CD4-positive, alpha-beta T cell treated with Interleukin-1 beta for 1 hour (primary cell): ENCODE measurements around the gene GLIS2.
"Not testable (repeated sequence)": the region's sequence is repeated elsewhere in the genome, so short reads cannot be mapped to it uniquely, and the experiment has no call there.

ENCODE experiments used
- DNase-seq, 2 donors: peaks; one replicate each; pipeline ENCODE4 v3.0.0-alpha.2; 2020 to 2022

The GLIS2 gene

DNA sequence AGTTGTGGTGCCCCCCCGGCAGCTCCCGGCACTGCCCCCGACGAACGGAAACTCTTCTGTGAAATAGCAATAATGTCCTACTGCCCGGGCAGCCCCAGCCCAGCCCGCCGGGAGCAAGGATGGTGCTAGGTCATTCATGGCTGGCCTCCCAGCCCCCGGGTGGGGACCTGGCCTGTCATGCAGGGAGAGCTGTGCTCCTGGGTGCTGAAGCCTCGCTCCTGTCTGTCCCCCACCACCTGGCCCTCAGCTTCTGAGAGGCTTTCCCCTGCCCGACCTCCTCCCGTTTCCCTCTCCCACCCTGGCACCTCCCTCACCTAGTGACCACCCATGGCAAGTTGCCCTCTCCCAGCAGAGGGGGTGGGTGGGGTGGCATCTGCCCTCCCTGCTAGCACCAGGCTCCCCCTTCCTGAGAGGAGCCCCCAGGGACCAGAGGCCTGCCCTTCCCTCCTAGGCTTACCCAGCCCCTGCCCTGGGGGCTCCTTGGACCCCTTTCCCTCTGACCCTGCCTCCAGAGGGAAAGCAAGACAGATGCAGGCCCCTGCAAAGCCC lies 21.7 kb downstream of the GLIS2 start:
- no peak for DNase-seq

DNA sequence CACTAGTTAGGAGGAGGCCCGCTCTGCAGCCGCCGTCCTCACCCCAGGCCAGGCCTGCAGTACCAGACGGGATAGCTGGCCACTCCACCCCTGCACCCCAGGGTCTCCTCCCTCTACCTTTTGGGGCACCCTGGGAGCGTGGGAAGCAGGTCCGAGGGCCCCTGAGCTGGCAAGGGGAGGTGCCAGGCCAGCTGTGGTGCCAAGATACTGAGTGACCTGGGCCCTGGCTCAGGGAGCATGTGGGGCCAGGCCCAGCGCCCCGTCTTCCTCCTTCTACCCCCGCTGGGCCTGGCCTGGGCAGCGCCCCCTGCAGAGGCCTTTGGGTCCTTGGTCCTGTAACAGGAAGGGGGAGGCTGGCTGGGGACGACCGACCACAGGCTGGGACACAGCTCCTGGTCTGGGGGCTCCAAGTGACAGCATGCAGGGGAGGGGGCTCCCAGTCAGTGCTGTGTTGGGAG lies 22.3 kb downstream of the GLIS2 start:
- DNase-seq, result no peak

DNA sequence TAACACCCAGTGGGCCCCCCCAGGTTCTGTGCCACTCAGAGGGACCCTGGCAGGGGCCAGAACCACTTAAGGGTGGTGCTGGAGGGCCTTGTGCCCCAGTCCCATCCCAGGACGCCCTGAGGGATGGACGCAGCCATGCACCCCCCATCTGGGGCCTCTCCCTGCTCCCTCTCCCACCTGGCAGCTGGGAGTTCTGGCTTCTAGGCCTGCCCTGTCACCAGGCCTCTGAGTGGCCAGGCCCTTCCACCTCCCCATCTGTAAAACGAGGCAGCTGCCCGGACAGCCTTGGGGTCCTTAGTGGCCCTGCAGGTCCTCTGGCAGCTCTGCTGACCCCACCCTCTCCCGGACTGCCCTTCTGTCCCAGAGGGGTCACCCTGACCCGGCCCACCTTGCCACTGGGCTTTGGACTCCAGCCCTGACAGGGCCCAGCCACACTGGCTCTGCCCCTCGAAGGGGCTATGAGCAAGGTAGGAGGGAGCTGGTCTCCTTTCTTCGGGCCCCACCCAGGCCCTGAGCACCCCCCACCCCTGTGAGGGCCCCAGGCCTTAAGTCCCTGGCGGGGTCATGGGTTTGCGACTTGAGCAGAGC lies 22.9 kb downstream of the GLIS2 start:
- DNase-seq, result no peak

DNA sequence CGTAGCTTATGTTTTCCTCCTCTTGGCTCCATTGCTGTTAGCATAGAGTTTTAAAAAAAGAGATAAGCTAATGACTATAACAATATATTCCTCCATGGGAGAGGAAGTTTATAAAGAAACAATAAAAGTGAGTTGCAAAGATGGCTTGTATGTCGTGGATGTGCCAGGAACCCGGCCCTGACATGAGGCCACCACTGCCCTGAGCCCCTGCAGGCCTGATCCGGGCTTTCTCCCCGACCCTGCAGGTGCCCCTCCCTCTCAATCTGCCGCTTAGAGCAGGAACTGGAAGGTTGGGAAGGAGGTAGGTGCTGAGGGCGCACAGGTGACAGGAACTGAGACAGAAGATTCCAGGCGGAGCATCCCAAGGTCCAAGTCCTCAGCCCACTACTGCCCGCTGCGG lies 23.6 kb downstream of the GLIS2 start:
- DNase-seq, result no peak

DNA sequence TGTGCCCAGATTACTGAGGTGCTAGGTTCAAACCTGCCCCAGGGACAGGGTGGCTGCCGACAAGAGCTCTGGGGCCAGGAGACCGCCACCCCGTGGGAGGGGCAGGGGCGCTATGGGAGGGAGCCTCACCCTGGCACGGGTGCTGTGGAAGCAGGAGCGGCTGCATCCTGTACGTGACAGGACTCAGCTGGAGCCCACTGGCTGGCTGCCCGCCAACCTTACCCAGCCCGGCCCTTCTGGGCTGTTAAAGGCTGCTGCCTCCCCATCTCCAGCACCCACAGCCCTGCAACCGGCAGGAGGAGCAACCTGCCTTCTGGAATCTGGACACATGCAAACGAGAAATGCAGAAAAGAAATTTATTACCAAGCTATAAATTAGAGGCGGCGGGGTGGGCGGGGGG lies 24.0 kb downstream of the GLIS2 start:
- DNase-seq, result no peak

DNA sequence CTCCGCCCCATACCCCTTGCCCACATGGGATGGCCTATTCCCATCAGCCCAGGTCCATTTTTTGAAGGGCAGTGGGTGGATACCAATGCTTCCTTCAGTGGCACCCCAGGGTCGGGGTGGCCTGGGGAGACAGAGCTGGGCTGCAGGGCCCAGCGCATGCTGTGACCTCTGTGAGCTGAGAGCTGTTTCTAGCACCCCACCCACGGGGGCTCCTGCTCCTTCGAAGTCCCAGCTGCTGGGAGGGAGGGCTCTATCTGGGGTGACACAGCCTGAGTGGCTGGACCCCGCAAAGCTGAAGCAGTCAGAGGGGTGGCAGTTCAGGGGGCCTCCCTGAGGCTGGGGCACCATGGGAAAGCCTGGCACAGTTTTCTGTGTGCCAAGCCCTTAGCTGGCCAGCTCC lies 24.6 kb downstream of the GLIS2 start:
- no peak for DNase-seq

DNA sequence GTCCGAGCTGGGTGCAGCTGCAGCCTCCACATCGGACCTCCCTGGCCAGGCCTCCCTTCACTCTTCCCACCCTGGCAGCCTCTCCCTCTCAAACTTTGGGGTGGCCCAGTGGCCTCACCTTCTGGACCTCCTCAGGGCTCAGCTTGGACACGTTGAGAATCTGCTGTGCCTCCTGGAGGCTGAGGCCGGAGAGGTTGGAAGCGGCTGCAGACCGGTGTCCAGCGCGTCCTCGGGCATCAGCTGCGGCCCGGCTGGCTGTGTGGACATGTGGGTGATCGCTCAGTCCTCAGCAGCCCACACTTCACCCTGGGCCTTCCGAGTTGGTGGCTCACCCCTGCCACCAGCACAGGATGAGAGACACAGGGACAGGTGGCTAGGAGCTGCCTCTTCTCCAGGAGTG lies 25.4 kb downstream of the GLIS2 start:
- DNase-seq, result no peak

DNA sequence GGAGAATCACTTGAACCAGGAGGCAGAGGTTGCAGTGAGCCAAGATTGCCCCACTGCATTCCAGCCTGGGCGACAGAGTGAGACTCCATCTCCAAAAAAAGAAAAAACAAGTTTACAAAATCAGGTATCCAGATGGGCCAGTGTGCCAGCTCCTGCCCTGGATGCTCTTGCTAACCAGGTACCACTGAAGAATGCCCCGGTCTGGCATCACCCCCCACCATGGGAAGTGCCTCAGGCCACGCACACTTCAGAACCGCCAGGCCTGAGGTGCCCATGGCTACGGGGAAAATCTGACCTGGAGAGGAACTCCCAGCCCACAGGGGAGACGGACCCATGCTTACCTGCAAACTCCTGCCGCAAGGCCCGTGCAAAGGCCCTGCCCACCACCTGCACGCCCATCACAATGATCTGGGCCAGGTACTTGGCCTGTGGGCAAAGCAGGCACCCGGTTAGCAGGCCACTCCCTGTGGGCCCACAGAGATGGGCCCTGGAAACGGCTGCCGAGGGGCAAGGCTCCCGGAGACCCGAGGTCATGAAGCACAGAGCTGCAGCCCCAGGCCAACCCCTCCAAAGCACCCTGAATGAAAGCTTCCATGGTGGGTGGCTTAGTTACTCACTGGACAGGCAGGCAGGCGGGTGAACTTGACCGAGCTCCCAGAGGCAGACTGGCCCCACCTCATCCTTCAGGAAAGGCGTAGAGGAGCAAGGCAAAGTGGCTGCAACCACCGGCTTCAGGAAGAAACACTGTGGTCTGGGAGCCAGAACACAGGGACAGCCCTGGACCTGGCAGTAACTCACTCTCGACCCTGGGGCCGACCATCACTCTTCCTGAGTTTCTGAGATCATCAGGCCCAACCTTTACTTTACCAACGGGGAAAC lies 27.2 kb downstream of the GLIS2 start:
- DNase-seq, result no peak

DNA sequence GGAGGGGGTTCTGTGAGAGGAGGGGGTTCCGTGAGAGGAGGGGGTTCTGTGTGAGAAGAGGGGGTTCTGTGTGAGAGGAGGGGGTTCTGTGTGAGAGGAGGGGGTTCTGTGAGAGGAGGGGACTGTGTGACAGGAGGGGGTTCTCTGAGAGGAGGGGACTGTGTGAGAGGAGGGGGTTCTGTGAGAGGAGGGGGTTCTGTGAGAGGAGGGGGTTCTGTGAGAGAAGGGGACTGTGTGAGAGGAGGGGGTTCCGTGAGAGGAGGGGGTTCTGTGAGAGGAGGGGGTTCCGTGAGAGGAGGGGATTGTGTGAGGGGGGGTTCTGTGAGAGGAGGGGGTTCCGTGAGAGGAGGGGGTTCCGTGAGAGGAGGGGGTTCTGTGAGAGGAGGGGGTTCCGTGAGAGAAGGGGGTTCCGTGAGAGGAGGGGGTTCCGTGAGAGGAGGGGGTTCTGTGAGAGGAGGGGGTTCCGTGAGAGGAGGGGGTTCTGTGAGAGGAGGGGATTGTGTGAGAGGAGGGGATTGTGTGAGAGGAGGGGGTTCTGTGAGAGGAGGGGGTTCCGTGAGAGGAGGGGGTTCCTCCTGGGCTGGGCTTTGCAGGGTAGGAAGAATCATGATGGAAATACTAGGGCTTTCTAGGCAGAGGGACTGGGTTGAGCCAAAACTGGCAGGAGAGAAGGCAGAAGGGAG lies 28.6 kb downstream of the GLIS2 start:
- not testable (repeated sequence) for DNase-seq

DNA sequence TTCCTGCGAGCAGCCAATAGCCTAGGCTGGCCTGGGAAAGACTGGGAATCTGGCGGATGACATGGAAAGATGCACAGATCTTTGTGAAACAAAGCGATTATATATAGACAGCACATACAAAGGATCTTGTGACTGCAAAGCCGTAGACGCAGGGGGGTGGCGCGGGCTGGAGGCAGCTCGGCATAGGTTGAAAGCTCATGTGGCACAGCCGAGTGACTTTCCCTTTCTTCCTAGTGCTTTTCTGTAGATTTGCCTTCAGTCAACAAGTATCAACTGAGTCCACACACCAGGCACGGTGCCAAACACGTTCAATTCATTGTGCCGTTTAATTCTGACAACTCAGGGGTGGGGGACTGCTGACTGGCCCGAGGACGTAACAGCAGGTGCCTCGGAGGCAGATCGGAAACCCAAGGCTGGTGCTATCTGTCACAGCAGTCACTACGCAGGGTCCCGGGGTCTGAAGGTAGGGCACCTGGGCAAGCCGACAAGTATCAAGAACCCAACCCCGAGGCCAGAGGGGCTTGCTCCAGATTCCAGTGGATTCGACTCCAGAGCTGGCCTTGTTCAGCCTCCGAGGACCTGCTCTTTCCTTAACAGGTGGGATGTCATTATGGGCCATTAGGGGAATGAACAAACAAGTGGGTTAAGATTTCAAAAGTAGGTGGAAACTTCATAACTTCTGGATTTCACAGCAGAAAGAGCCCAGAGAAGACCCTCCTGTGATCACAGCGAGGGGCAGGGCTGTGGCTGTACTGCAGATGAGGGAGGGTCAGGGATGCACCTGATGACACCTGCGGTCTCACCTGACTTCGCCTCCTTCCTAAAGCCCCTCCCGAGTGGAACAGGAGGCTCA lies 29.3 kb downstream of the GLIS2 start:
- DNase-seq, result no peak

DNA sequence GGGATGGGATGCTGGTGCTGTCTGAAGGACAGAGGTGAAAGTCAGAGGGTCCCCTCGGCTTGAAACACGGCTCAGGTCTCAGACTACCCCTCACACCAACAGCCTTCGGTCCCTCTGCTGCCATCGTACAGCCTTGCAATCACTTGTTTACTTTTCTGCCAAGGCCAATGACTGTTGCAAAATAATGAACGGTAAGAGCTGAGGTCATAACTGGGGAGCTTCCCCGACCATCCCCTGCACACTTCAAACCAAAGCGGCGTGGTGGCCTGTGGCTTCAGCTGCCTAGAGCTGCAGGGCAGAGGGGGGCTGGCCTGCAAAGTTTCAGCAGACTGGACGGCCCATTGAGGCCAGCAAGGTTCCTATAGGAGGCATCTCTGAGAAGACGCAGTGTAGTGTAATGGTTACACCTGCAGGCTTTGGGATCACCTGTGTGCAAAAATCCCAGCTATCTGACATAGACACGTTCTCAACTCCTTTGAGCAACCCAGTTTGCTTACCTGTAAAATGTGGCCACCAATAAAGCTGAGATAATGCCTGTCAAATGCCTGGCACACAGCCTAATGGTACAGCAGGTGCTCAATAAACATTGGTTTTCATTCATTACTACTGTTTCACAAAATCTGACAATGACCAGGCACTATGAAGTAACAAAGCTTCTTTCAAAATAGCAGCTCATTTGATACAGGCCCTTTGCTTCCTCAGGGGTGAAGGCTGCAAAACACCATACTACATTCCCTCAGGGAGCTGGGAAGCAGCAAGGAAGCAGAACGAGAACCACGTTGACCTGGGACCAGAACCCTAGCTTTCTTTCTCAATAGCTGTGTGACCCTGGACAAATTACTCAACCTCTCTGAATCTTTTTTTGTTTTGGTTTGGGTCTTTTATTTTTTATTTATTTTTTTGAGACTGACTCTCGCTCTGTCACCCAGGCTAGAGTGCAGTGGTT lies 30.2 kb downstream of the GLIS2 start:
- no peak for DNase-seq

DNA sequence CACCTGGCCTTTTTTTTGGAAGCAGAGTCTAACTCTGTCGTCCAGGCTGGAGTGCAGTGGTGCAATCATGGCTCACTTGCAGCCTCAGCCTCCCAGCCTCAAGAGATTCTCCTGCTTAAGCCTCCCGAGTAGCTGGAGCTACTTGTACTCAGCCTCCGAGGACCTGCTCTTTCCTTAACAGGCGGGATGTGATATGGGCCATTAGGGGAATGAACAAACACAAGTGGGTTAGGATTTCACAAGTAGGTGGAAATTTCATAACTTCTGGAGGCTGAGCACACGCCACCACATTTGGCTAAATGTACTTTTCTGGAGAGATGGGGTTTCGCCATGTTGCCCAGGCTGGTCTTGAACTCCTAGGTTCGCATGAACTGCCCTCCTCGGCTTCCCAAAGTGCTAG lies 31.1 kb downstream of the GLIS2 start:
- DNase-seq, result no peak

DNA sequence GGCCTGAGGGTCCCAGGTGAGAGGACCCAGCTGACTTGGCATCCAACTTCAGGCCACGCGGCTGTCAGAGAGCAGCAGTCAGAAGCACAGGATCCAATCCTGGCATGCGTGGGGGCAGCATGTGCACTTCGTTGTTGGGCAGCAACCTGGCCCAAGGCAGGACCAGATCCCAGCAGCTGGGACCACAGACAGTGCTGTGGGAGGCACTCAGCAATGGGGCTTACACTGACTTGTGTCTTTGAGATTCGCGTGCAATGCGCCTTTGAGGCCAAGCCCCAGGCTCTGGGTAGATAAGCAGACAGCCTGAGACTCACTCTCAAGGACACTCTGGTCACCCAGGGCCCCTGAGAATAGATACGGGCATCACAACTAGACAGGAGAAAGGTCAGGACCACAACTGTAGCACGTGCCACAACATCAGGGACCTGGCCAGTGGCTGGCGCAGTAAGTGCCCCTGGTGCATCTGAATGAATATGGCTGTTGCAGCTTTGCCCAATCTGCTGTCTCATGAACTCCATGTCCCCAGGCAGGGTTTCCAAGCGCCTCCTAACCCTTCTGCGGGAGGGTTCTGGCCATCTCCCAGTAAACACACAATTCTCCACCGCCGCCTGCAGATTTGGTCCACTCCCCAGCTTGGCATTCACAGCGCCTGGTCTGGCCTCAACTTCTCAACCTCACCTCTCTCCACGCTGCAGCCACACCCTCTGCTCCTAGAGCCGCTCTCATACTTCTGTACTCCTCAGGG lies 32.1 kb downstream of the GLIS2 start:
- no peak for DNase-seq

DNA sequence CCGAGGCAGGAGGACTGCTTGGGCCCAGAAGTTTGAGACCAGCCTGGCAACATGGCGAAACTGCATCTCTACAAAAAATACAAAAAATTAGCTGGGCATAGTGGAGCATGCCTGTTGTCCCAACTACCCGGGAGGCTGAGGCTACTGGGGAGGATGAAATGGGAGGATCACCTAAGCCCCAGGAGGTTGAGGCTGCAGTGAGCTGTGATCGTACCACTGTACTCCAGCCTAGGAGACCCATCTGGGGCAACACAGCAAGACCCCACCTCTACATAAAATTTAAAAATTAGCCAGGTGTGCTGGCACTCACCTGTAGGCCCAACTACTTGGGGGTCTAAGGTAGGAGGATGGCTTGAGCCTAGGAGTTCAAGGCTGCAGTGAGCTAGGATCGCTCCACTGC lies 33.5 kb downstream of the GLIS2 start:
- no peak for DNase-seq

DNA sequence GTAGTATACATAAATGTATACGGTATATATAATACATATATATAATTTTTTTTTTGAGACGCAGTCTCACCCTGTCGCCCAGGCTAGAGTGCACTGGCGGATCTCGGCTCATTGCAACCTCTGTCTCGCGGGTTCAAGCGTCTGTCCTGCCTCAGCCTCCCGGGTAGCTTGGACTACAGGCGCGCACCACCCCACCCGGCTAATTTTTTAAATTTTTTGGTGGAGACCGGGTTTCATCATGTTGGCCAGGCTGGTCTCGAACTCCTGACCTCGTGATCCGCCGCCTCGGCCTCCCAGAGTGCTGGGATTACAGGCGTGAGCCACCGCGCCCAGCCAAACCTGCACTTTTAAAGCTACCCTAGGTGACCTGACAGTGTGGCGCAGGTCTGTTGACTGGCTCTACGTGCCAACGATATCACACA lies 34.5 kb downstream of the GLIS2 start:
- DNase-seq, result no peak

DNA sequence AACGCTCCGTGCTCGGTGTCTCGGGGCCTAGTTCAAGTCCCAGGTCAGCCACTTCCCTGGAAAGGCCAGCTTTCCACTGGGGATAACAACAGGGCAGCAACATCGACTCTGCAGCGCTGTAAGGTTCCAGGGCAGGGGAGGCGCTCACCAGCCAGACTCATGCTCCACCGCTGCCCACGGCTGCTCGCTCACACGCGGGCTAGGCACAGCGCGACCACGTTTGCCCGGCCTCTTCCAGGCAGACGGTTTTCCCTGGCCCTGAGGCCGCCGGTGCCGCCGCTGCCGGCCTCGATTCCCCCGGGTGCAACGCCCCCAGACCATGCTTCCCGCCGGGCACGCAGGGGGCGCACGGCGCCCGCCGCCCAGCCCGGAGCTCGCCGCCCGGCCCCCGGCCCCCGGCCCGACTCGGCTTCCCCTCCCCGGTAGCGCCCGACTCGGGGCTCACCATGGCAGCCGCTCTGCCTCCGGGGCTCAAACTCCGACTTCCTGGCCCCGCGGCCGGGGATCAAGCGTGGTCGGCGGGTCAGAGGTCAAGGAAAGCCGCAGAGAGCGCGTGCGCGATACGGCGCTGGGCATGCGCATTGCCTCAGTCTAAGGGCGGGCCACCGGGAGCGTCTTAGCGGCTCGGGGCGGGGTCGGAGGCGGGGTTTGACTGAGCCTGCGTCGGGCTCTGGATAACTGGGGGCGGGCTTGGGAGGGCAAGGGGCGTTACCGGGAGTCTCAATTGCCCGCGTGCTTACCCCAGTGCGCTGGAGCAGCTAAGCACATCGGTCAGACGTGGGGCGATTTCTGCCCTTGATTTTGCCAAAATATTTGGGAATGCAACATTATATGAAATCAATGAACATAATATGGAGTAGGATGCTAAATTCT lies 35.2 kb downstream of the GLIS2 start, which contains the start of gene PAM16:
Gene PAM16 (minus strand): TSS at position 535 of the 873 bp plus-strand sequence. CDS start 87 bp downstream, at position 448.
- peak; percentile 97 to 98 for DNase-seq

DNA sequence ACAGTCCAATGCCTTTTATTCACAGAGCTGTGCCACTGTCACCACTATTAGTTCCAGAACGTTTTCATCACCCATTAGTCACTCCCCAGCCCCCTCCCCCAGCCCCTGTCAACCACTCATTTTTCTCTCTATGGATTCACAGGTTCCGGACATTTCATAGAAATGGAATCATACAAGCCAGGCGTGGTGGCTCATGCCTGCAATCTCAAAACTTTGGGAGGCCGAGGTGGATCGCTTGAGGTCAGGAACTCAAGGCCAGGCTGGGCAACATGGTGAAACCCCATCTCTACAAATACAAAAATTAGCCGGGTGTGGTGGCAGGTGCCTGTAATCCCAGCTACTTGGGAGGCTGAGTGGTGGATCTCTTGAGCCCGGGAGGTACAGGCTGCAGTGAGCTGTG lies 36.0 kb downstream of the GLIS2 start:
- DNase-seq, result no peak

DNA sequence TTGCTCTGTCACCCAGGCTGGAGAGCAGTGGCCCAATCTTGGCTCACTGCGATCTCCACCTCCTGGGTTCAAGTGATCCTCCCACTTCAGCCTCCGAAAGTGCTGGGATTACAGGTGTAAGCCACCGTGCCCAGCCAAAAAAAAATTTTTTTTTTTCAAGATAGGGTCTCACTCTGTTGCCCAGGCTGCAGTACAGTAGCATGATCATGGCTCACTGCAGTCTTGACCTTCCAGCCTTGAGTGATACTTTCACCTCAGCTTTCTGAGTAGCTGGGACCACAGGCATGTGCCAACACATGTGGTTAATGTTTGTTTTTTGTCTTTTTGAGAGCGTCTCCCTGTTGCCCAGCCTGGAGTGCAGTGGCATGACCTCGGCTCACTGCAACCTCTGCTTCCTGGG lies 37.0 kb downstream of the GLIS2 start:
- DNase-seq, result no peak

DNA sequence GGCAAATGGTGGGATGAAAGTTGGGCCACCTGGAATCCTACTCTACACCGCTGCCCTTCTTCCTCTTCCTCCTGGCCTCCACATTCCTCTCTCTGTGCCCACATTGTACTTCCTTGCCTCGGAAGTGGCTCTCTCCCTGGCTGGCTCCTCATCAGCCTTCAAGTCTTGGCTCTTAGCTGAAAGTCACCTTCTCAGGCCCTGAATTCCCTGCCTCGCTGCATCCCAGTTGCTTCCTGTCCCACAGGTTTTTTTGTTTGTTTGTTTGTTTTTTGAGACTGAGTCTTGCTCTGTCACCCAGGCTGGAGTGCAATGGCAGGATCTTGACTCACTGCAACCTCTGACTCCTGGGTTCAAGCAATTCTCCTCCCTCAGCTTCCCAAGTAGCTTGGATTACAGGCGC lies 37.8 kb downstream of the GLIS2 start:
- DNase-seq, result no peak
